GM12878 (cell line): ENCODE data around the gene MAPKAP1.

Experiments
- CTCF ChIP-seq, 3 experiments: IDR thresholded peaks in 2 of 3; conservative IDR thresholded peaks in 1 of 3; 2 replicates each; pipeline ENCODE4 v1.5.1; 2011; ENCODE audit warnings: low read depth in 3 of 3, low read length in 3 of 3, mild to moderate bottlenecking in 3 of 3, control low read depth in 2 of 3, moderate library complexity in 2 of 3, inconsistent platforms in 1 of 3, mixed read lengths in 1 of 3; ENCODE audit not compliant: control insufficient read depth in 2 of 3, insufficient read depth in 1 of 3; ENCODE audit errors: extremely low read depth in 1 of 3
- EGR1 ChIP-seq, 2 experiments: IDR thresholded peaks; 1 replicate in 1 of 2; 2 replicates in 1 of 2; pipeline ENCODE4 v1.6.1; 2011 to 2012; ENCODE audit warnings: low read depth in 2 of 2, low read length in 2 of 2, borderline replicate concordance in 1 of 2, mild to moderate bottlenecking in 1 of 2, moderate library complexity in 1 of 2
- HSF1 ChIP-seq: fragments of 150-350 bp; IDR thresholded peaks from 2 replicates; pipeline ENCODE4 v1.6.1; 2014; ENCODE audit warnings: mild to moderate bottlenecking, low read depth, low read length
- MAX ChIP-seq: IDR thresholded peaks from 2 replicates; pipeline ENCODE4 v1.6.1; 2012; ENCODE audit warnings: low read depth, low read length, improper control_type of control experiment
- SKIL ChIP-seq: fragments of 450-650 bp; IDR thresholded peaks from 2 replicates; pipeline ENCODE4 v1.6.1; 2017; ENCODE audit warnings: mild to moderate bottlenecking, low read depth, inconsistent platforms; ENCODE audit not compliant: poor library complexity, severe bottlenecking
- SMC3 ChIP-seq: IDR thresholded peaks from 2 replicates; pipeline ENCODE4 v1.6.1; 2011; ENCODE audit warnings: low read length, improper control_type of control experiment, borderline replicate concordance

GRCh38 chr9:125746774-125747052 is 39.7 kb upstream of the MAPKAP1 start:
- TF ChIP-seq CTCF (IDR thresholded peaks at IDR 0.05 in 2 of 3, conservative IDR thresholded peaks at IDR 0.05 in 1 of 3; ENCODE audit: control insufficient read depth in 2 of 3, extremely low read depth in 1 of 3, insufficient read depth in 1 of 3, low read depth in 3 of 3, low read length in 3 of 3): no peak
- no peak for TF ChIP-seq SKIL
- TF ChIP-seq SMC3: no peak
- no peak for TF ChIP-seq HSF1
- TF ChIP-seq MAX: no peak
- peak in 1 of 2 experiments; percentile 78; a peak in 1 of 3 replicates for TF ChIP-seq EGR1 (IDR thresholded peaks at IDR 0.05; ENCODE audit: borderline replicate concordance in 1 of 2, low read depth in 2 of 2, low read length in 2 of 2)
